ENCODE results near the gene ALG9. TPM values are rescaled to one million over a fixed set of nuclear protein-coding genes. Genes with fewer than 3 reads are reported as not detected.

ALG9 gene
- total RNA-seq, 2 experiments from 2014 or later, result 29.2 to 31.1 TPM

DNA sequence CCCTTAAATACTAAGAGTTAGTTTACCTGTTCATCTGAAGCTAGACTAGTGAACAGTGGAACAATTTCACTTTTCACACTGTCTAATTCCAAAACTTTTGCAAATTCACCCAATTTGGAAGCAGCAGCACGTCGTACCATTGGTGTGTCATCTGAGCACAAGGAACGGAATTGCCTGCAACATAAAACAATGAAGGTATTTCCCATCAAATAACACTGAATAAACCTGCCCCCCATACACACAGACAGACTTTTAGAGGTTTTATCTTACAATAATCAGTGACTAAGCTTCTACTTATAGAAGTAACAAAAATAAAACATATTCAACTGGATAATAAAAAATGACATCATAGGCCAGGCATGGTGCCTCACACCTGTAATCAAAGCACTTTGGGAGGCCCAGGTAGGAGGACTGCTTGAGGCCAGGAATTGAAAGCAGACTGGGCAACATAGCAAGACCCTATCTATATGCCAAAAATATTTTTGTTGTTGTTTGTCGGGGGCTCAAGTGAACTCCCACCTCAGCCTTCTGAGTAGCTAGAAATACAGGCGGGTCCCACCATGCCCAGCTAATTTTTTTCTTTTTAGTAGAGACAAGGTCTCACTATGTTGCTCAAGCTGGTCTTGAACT lies 111.5 kb downstream of the ALG9 start:
- Mint-ChIP-seq H3K4me3 (no peak overlapping the region), H3K27me3 (ENCODE audit: low read depth) (no peaks in the 10 kb centered on the region), H3K9me3 (ENCODE audit: insufficient read depth) (no peaks in the 10 kb centered on the region), H3K27ac (no peak overlapping the region), H3K36me3 (ENCODE audit: low read depth) (peaks cover 68% of the 10 kb centered on the region), H3K4me1 (ENCODE audit: low read depth) (peaks cover 15% of the 10 kb centered on the region)
- ATAC-seq (no peak), DNase-seq (no peak)
- ChIA-PET CTCF (interaction anchor here (0.8 to 11.5 kb wide), 5 partner anchors 18 to 305 kb away, joined by 3 to 118 read pairs (median 3); no protein-coding TSS in a partner anchor), POLR2A (no interaction called here)

DNA sequence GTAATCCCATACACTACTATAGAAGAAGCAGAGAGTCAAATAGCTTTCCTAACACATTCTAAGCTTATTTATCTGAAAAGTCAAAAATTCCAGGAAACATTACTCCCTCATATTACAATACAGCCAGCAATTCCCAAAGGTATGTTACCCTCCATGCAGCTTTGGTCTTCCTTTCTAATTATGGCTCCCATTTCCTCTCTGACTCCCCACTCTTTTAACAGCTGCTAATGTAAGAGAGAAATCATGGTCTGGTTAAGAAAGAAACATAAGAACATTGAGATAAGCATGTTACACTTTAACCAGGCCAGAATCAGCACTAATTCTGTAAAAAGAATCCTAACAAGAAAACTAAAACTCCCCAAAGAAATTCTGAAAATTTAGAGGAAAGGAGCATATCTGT lies 112.0 kb downstream of the ALG9 start:
- CTCF ChIA-PET, result interaction anchor here (1.2 to 11.5 kb wide), 3 partner anchors 18 to 304 kb away, joined by 3 to 118 read pairs (median 3); no protein-coding TSS in a partner anchor
- POLR2A ChIA-PET, result no interaction called here

GRCh38 chr11:111756097-111756496 lies 115.3 kb downstream of the ALG9 start:
- peaks cover 61% of the 10 kb centered on the region for H3K36me3 Mint-ChIP-seq (ENCODE audit: low read depth)
- ChIA-PET POLR2A (no interaction called here), CTCF (interaction anchor here (1.0 kb wide), 1 partner anchor 152 kb away, joined by 4 read pairs; no protein-coding TSS in a partner anchor)
- H3K27me3 Mint-ChIP-seq (ENCODE audit: low read depth), result no peaks in the 10 kb centered on the region
- H3K27ac Mint-ChIP-seq, result no peak overlapping the region
- no peaks in the 10 kb centered on the region for H3K4me1 Mint-ChIP-seq (ENCODE audit: low read depth)
- ATAC-seq, result no peak
- DNase-seq, result no peak
- no peak overlapping the region for H3K4me3 Mint-ChIP-seq
- no peaks in the 10 kb centered on the region for H3K9me3 Mint-ChIP-seq (ENCODE audit: insufficient read depth)

More for the DNA sequence above, 112.0 kb downstream of the ALG9 start:
- Mint-ChIP-seq H3K36me3 (ENCODE audit: low read depth) (peaks cover 64% of the 10 kb centered on the region), H3K27me3 (ENCODE audit: low read depth) (no peaks in the 10 kb centered on the region), H3K27ac (no peak overlapping the region), H3K9me3 (ENCODE audit: insufficient read depth) (no peaks in the 10 kb centered on the region), H3K4me1 (ENCODE audit: low read depth) (peaks cover 10% of the 10 kb centered on the region), H3K4me3 (no peak overlapping the region)
- DNase-seq (no peak), ATAC-seq (no peak)

GRCh38 chr11:111749646-111750045 lies 121.7 kb downstream of the ALG9 start:
- Mint-ChIP-seq H3K36me3 (ENCODE audit: low read depth) (peaks cover 69% of the 10 kb centered on the region), H3K4me3 (no peak overlapping the region), H3K27ac (no peak overlapping the region), H3K27me3 (ENCODE audit: low read depth) (no peaks in the 10 kb centered on the region), H3K4me1 (ENCODE audit: low read depth) (no peaks in the 10 kb centered on the region), H3K9me3 (ENCODE audit: insufficient read depth) (no peaks in the 10 kb centered on the region)
- POLR2A ChIA-PET, result no interaction called here
- ATAC-seq, result no peak
- CTCF ChIA-PET, result no interaction called here
- no peak for DNase-seq

DNA sequence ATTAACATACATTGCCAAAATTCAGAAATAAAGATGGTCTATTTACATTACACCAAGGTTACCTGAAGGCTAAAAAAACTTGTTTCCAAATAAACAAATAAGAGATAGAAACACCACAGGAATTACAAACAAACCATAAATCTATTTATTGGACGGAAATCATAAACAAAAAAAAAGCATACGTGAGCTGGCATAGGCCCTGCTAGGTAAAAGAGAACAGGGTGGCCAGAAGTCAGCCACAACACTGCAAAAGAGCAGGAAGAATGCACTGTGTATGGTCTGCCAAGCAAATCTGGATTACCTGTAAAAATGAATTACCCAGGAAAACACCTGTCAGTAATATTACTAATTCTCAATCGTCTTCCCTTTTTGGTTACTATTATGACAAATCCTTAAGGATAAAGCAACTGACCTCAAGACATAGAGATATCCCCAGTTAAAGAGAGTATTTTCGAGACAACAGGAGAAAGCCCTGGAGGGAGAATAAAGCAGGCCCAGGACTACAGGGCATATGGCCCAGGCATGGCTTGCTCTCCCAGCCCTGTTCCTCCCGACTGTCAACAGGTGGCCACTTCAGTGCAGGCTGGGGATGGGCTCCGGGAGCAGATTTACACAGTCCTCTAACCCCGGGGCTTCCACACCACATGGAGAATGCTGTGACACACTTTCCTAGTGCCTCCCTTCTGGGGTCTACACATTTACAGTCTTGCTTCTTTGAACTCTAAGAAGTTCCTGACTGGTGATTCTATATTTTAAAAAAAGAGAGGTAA lies 123.2 kb downstream of the ALG9 start:
- Mint-ChIP-seq H3K4me1 (ENCODE audit: low read depth) (no peaks in the 10 kb centered on the region), H3K9me3 (ENCODE audit: insufficient read depth) (no peaks in the 10 kb centered on the region), H3K27me3 (ENCODE audit: low read depth) (no peaks in the 10 kb centered on the region), H3K36me3 (ENCODE audit: low read depth) (peaks cover 70% of the 10 kb centered on the region), H3K27ac (no peak overlapping the region), H3K4me3 (no peak overlapping the region)
- no peak for ATAC-seq
- DNase-seq, result no peak
- CTCF ChIA-PET, result no interaction called here
- POLR2A ChIA-PET, result no interaction called here

DNA sequence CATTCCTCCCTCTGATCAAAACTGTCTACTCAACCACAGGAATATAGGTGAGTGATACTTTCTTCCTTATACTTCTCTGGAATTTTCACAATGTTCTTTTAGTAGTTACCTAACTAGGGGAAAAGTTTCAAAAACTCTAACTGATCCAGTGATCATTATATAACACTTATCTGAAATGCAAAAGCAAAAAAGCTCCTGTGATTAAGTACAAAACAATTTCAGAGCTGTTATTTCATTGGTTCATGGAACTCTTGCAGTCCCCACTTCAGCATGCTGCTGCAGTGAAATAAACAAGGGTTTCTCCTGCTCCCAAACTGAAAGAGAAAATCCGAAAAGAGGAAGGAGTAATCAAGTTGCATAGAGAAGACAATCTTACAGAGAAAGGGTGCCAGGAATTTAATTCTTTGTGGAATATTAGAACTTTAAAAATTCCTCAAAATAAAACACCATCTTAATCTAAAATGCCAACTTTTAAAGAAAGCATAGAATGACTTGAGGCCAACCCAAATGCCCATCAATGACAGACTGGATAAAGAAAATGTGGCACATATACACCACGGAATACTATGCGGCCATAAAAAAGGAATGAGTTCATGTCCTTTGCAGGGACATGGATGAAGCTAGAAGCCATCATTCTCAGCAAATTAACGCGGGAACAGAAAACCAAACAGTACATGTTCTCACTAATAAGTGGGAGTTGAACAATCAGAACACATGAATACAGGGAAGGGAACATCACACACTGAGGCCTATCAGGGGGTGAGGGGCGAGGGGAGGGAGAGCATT lies 125.5 kb downstream of the ALG9 start:
- POLR2A ChIA-PET, result no interaction called here
- Mint-ChIP-seq H3K4me3 (no peak overlapping the region), H3K27ac (no peak overlapping the region), H3K36me3 (ENCODE audit: low read depth) (peaks cover 74% of the 10 kb centered on the region), H3K4me1 (ENCODE audit: low read depth) (no peaks in the 10 kb centered on the region), H3K9me3 (ENCODE audit: insufficient read depth) (no peaks in the 10 kb centered on the region), H3K27me3 (ENCODE audit: low read depth) (no peaks in the 10 kb centered on the region)
- DNase-seq (no peak), ATAC-seq (no peak)
- CTCF ChIA-PET, result no interaction called here

GRCh38 chr11:111743700-111744099 lies 127.7 kb downstream of the ALG9 start:
- peak overlapping the region; percentile 35 for H3K27ac Mint-ChIP-seq
- H3K4me1 Mint-ChIP-seq (ENCODE audit: low read depth), result no peaks in the 10 kb centered on the region
- no peaks in the 10 kb centered on the region for H3K27me3 Mint-ChIP-seq (ENCODE audit: low read depth)
- ChIA-PET CTCF (no interaction called here), POLR2A (no interaction called here)
- no peak overlapping the region for H3K4me3 Mint-ChIP-seq
- ATAC-seq (no peak), DNase-seq (no peak)
- H3K9me3 Mint-ChIP-seq (ENCODE audit: insufficient read depth), result no peaks in the 10 kb centered on the region
- peaks cover 69% of the 10 kb centered on the region for H3K36me3 Mint-ChIP-seq (ENCODE audit: low read depth)

GRCh38 chr11:111741751-111742150 lies 129.6 kb downstream of the ALG9 start:
- no peak overlapping the region for H3K27ac Mint-ChIP-seq
- no peak overlapping the region for H3K4me3 Mint-ChIP-seq
- ChIA-PET CTCF (interaction anchor here (1.5 to 1.9 kb wide), 2 partner anchors 23 to 100 kb away, joined by 4 read pairs; partner anchors contain the start of gene PPP2R1B), POLR2A (no interaction called here)
- no peaks in the 10 kb centered on the region for H3K4me1 Mint-ChIP-seq (ENCODE audit: low read depth)
- peaks cover 59% of the 10 kb centered on the region for H3K36me3 Mint-ChIP-seq (ENCODE audit: low read depth)
- no peaks in the 10 kb centered on the region for H3K27me3 Mint-ChIP-seq (ENCODE audit: low read depth)
- DNase-seq, result no peak
- H3K9me3 Mint-ChIP-seq (ENCODE audit: insufficient read depth), result no peaks in the 10 kb centered on the region
- ATAC-seq, result no peak

DNA sequence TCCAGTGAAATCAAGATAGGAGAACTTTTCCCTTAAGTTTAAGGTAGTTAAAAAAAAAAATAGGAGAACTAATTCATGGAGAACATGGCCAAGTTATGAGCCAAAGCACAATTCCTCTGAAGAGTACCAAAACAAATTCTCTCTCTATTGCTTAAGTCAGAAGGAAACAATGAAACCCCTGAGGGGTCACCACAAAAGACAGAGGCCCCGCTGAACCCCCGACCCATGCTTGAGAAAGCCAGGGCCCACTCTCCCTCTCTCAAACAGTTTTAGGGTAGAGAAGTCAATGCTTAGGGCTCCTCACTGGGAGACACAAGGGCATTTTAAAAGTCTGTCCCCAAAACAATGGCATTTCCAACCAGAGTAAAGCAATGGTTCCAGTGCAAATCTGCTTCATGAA lies 132.1 kb downstream of the ALG9 start:
- DNase-seq (no peak), ATAC-seq (no peak)
- CTCF ChIA-PET, result no interaction called here
- H3K27ac Mint-ChIP-seq, result no peak overlapping the region
- H3K9me3 Mint-ChIP-seq (ENCODE audit: insufficient read depth), result no peaks in the 10 kb centered on the region
- H3K4me3 Mint-ChIP-seq, result no peak overlapping the region
- no peaks in the 10 kb centered on the region for H3K27me3 Mint-ChIP-seq (ENCODE audit: low read depth)
- POLR2A ChIA-PET, result no interaction called here
- H3K4me1 Mint-ChIP-seq (ENCODE audit: low read depth), result no peaks in the 10 kb centered on the region
- H3K36me3 Mint-ChIP-seq (ENCODE audit: low read depth), result peaks cover 41% of the 10 kb centered on the region

- ChIA-PET CTCF (interaction anchor here (1.3 kb wide), 1 partner anchor 133 kb away, joined by 4 read pairs; no protein-coding TSS in a partner anchor), POLR2A (interaction anchor here (0.5 to 0.9 kb wide), 2 partner anchors 10 to 219 kb away, joined by 3 read pairs; no protein-coding TSS in a partner anchor)
- H3K4me1 Mint-ChIP-seq (ENCODE audit: low read depth), result no peaks in the 10 kb centered on the region
- no peaks in the 10 kb centered on the region for H3K27me3 Mint-ChIP-seq (ENCODE audit: low read depth)
- H3K4me3 Mint-ChIP-seq, result no peak overlapping the region
- no peaks in the 10 kb centered on the region for H3K9me3 Mint-ChIP-seq (ENCODE audit: insufficient read depth)
- H3K27ac Mint-ChIP-seq, result no peak overlapping the region
- DNase-seq, result no peak
- no peak for ATAC-seq
- H3K36me3 Mint-ChIP-seq (ENCODE audit: low read depth), result peaks cover 29% of the 10 kb centered on the region
Observed at GRCh38 chr11:111737444-111738210, 133.8 kb downstream of the ALG9 start.

DNA sequence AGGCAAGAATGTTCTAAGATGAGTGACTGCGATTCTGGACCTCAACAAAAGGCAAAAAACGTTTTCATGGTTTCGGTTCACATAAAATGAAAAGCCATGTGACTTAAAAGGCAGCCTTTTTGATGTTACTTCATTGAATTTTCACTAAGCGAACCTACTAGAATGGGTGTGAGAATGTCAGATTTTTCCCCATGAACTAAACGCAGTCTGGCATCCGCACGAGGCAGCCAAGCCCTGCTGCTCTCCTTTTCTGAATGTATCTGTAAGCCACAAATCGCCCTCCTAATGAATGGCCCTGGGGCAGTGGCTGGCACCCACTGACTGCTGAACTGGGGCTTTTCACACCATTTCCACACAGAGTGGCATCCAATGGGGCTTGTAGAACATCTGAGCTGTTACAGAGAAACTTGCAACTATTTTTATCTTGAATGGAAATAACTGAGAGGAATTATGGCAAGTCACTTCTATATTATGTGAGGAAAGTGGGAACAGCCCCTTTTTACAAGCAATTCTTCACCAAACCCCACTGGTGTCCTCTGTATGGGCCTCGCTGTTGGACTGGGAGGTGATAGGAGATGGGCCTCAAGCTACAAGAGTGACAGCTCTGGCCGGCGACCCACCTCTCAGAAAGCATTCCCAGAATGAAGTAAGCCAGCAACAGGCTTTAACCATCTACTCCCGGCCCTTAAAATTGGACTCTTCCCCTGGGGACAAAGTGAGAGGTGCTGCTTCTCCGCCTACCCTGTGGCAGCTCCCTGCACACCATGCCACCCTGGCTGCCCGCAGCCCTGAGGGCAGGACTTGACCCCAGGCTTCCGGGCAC lies 134.5 kb downstream of the ALG9 start:
- H3K36me3 Mint-ChIP-seq (ENCODE audit: low read depth), result peaks cover 23% of the 10 kb centered on the region
- ChIA-PET CTCF (no interaction called here), POLR2A (interaction anchor here (0.5 kb wide), 1 partner anchor 218 kb away, joined by 3 read pairs; no protein-coding TSS in a partner anchor)
- no peaks in the 10 kb centered on the region for H3K27me3 Mint-ChIP-seq (ENCODE audit: low read depth)
- H3K4me1 Mint-ChIP-seq (ENCODE audit: low read depth), result no peaks in the 10 kb centered on the region
- no peak overlapping the region for H3K4me3 Mint-ChIP-seq
- H3K9me3 Mint-ChIP-seq (ENCODE audit: insufficient read depth), result no peaks in the 10 kb centered on the region
- ATAC-seq (no peak), DNase-seq (no peak)
- no peak overlapping the region for H3K27ac Mint-ChIP-seq
